HFFc6 (cell line): ENCODE results near the gene ZNF366. TPM values are rescaled to one million over a fixed set of nuclear protein-coding genes. Genes with fewer than 3 reads are reported as not detected.

Experiments used
- DNase-seq: peaks from one replicate; pipeline ENCODE4 v3.0.0-alpha.2; 2018
- H3K27ac Mint-ChIP-seq: 2 replicates; pipeline ENCODE4 v1.8.0; 2020; ENCODE audit warnings: mild to moderate bottlenecking, mixed read lengths
- H3K27me3 Mint-ChIP-seq: 2 replicates; pipeline ENCODE4 v1.8.0; 2021; ENCODE audit warnings: mild to moderate bottlenecking, moderate library complexity, mixed read lengths; ENCODE audit not compliant: insufficient read depth
- H3K36me3 Mint-ChIP-seq: 2 replicates; pipeline ENCODE4 v1.8.0; 2021; ENCODE audit warnings: low read depth, mixed read lengths
- H3K4me1 Mint-ChIP-seq: 2 replicates; pipeline ENCODE4 v1.8.0; 2020; ENCODE audit warnings: low read depth, mixed read lengths
- H3K4me3 Mint-ChIP-seq: 2 replicates; pipeline ENCODE4 v1.8.0; 2020; ENCODE audit warnings: mild to moderate bottlenecking, moderate library complexity, mixed read lengths
- H3K9me3 Mint-ChIP-seq: 2 replicates; pipeline ENCODE4 v1.8.0; 2020; ENCODE audit warnings: mild to moderate bottlenecking, mixed read lengths
- CTCF ChIP-seq: fragments of 200-600 bp; sonication (generic); IDR thresholded peaks from 2 replicates; pipeline ENCODE4 v1.5.0; 2021; ENCODE audit warnings: antibody characterized with exemption, mild to moderate bottlenecking
- total RNA-seq, 6 experiments: library from RNA; stranded (reverse); fragmentation: NEBNext Ultra II Directional; extraction: Animal tissue kit (Norgen Biotek cat#: 25700); gene quantifications; 2 replicates in 1 of 6; 3 replicates in 5 of 6; pipeline ENCODE4 v1.2.3, GENCODE V29; 2021

Gene ZNF366
- total RNA-seq, 6 experiments from 2014 or later = not detected

DNA sequence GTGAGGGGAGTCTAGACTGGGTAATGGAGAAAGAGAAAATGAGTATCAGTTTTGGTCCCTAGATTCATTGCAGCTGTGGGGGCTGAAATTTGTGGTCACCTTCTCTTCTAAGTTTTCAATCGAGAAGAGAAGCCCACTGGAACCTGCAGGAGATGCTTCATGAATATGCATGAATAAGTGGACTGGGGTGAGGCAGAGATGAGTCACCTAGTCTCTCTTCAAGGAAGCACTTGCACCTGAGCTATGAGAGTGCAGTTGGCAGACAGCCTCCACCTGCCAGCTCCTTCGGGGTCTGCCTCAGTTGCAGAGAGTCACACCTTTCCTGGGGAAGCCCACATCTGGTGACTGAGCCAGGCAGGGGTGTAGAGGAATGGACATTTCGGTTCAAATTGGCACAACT is 69.1 kb downstream of the ZNF366 start:
- no peak for TF ChIP-seq CTCF
- H3K9me3 Mint-ChIP-seq = no peaks in the 10 kb centered on the region
- no peak for DNase-seq
- H3K36me3 Mint-ChIP-seq = no peaks in the 10 kb centered on the region
- no peak overlapping the region for H3K27ac Mint-ChIP-seq
- H3K27me3 Mint-ChIP-seq = no peaks in the 10 kb centered on the region
- no peak overlapping the region for H3K4me3 Mint-ChIP-seq
- peaks cover 62% of the 10 kb centered on the region for H3K4me1 Mint-ChIP-seq

DNA sequence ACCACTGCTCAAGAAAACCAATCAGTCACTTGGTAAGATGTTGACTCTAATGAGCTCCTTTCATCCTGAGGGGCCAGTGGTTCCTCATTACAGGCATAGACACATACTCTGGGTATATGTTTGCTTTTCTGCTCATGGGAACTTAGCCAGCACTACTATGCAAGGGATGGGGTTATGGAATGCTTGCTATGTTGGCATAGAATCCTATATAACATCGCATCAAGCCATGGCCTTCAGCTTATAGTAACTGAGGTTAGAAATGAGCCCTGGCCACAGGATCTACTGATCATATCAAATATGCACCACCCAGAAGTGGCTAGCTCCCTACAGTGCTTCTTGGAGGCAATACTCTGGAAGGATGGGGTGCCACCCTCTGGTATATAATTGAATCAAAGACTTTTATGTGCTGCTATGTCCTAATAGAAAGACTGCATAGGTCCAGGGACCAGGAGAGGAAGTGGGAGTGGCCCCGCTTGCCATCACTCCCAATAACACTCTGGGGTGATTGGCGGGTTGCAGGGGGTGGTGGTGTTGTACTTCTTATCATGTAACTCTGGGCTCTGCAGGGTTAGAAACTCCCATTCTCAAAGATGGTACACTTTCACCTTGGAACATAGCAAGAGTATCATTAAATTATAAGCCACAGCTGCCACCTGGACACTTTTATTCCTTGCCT is 70.3 kb downstream of the ZNF366 start:
- H3K27me3 Mint-ChIP-seq = no peaks in the 10 kb centered on the region
- H3K27ac Mint-ChIP-seq = no peak overlapping the region
- no peaks in the 10 kb centered on the region for H3K9me3 Mint-ChIP-seq
- no peaks in the 10 kb centered on the region for H3K36me3 Mint-ChIP-seq
- DNase-seq = peak; percentile 25
- H3K4me1 Mint-ChIP-seq = peaks cover 50% of the 10 kb centered on the region
- TF ChIP-seq CTCF = no peak
- no peak overlapping the region for H3K4me3 Mint-ChIP-seq

GRCh38 chr5:72434781-72435437 is 72.3 kb downstream of the ZNF366 start:
- no peak for DNase-seq
- Mint-ChIP-seq H3K27me3 (no peaks in the 10 kb centered on the region), H3K36me3 (no peaks in the 10 kb centered on the region), H3K4me1 (peaks cover 29% of the 10 kb centered on the region), H3K4me3 (no peak overlapping the region), H3K9me3 (no peaks in the 10 kb centered on the region), H3K27ac (no peak overlapping the region)
- TF ChIP-seq CTCF = no peak

GRCh38 chr5:72434056-72434780 is 73.0 kb downstream of the ZNF366 start:
- DNase-seq = no peak
- peaks cover 28% of the 10 kb centered on the region for H3K4me1 Mint-ChIP-seq
- TF ChIP-seq CTCF = no peak
- H3K27me3 Mint-ChIP-seq = peaks cover 1% of the 10 kb centered on the region
- no peaks in the 10 kb centered on the region for H3K36me3 Mint-ChIP-seq
- H3K4me3 Mint-ChIP-seq = no peak overlapping the region
- no peak overlapping the region for H3K27ac Mint-ChIP-seq
- no peaks in the 10 kb centered on the region for H3K9me3 Mint-ChIP-seq

GRCh38 chr5:72433522-72433921 is 73.7 kb downstream of the ZNF366 start:
- peaks cover 28% of the 10 kb centered on the region for H3K4me1 Mint-ChIP-seq
- H3K27me3 Mint-ChIP-seq = peaks cover 2% of the 10 kb centered on the region
- no peak overlapping the region for H3K27ac Mint-ChIP-seq

More at GRCh38 chr5:72433522-72433921, 73.7 kb downstream of the ZNF366 start:
- DNase-seq = no peak
- H3K4me3 Mint-ChIP-seq = no peak overlapping the region
- TF ChIP-seq CTCF = no peak
- no peaks in the 10 kb centered on the region for H3K36me3 Mint-ChIP-seq
- no peaks in the 10 kb centered on the region for H3K9me3 Mint-ChIP-seq
